Endothelial cell of umbilical vein (primary cell): ENCODE results near the gene EXT2. TPM values are rescaled to one million over a fixed set of nuclear protein-coding genes. Genes with fewer than 3 reads are reported as not detected.

Source experiments
- BruUV-seq: library from RNA; stranded (reverse); fragments of 400-500 nt; replicated peaks from 2 replicates; lab custom pipeline; 2021; lab: Mats Ljungman, UMichigan
- CTCF ChIA-PET: fragments of 300-600, 350-600 bp; sonication (Branson Sonifier 250); formaldehyde crosslinking; loops from one replicate; lab custom pipeline; 2021; ENCODE audit warnings: antibody characterized with exemption, inconsistent platforms; lab: Charles Lee
- POLR2A ChIA-PET: fragments of 300-600, 350-600 bp; sonication (Branson Sonifier 250); formaldehyde crosslinking; loops from one replicate; lab custom pipeline; 2021; ENCODE audit warnings: antibody characterized with exemption, inconsistent platforms; lab: Charles Lee
- DNase-seq: peaks from one replicate; pipeline ENCODE4 v3.0.0-alpha.2; 2011; ENCODE audit warnings: low read depth, low spot score
- FAIRE-seq: peaks from 2 replicates; lab custom pipeline; 2011; peaks lifted over from hg19 to GRCh38; lab: Jason Lieb, UNC
- H2AFZ ChIP-seq: 2 replicates; pipeline ENCODE4 v1.6.0; 2012; ENCODE audit warnings: low read depth, low read length, control low read depth, inconsistent platforms
- H3K27ac ChIP-seq: 2 replicates; pipeline ENCODE4 v1.5.1; 2011; ENCODE audit warnings: low read depth, mild to moderate bottlenecking, control low read depth, low read length, moderate library complexity; ENCODE audit not compliant: insufficient read depth
- H3K27me3 ChIP-seq, 2 experiments: 2 replicates each; pipeline versions ENCODE4 v1.6.0 to v1.6.1; 2011; ENCODE audit warnings: low read length in 2 of 2, mixed read lengths in 1 of 2; ENCODE audit not compliant: control insufficient read depth in 2 of 2, insufficient read depth in 2 of 2
- H3K36me3 ChIP-seq, 2 experiments: 2 replicates in 1 of 2; 3 replicates in 1 of 2; pipeline ENCODE4 v1.5.1; 2011; ENCODE audit warnings: low read length in 2 of 2, mild to moderate bottlenecking in 1 of 2, moderate library complexity in 1 of 2; ENCODE audit not compliant: control insufficient read depth in 2 of 2, insufficient read depth in 2 of 2; ENCODE audit errors: extremely low read depth in 1 of 2
- H3K4me1 ChIP-seq: 3 replicates; pipeline ENCODE4 v1.5.1; 2011; ENCODE audit warnings: mild to moderate bottlenecking, low read length; ENCODE audit not compliant: control insufficient read depth, insufficient read depth; ENCODE audit errors: extremely low read depth
- H3K4me2 ChIP-seq: 2 replicates; pipeline ENCODE4 v1.6.1; 2011; ENCODE audit warnings: low read length, control low read depth, mixed read lengths; ENCODE audit not compliant: insufficient read depth
- H3K4me3 ChIP-seq, 3 experiments: fragments of 200-600 bp in 1 of 3; sonication (generic), shearing (Covaris generic) in 1 of 3; replicated peaks in 1 of 3; 2 replicates each; pipeline ENCODE4 v1.5.1; 2011 to 2016; ENCODE audit warnings: control low read depth in 3 of 3, low read length in 3 of 3, mild to moderate bottlenecking in 2 of 3, inconsistent platforms in 1 of 3, low read depth in 1 of 3, moderate library complexity in 1 of 3; ENCODE audit not compliant: insufficient read depth in 1 of 3
- H3K79me2 ChIP-seq: 2 replicates; pipeline ENCODE4 v1.6.0; 2012; ENCODE audit warnings: low read length, inconsistent platforms; ENCODE audit not compliant: control insufficient read depth, insufficient read depth
- H3K9ac ChIP-seq: replicated peaks from 2 replicates; pipeline ENCODE3; 2011; ENCODE audit warnings: low read length, control low read depth; ENCODE audit not compliant: insufficient read depth; ENCODE audit errors: extremely low read depth
- H3K9me1 ChIP-seq: replicated peaks from 3 replicates; pipeline ENCODE4 v1.6.0; 2011; ENCODE audit warnings: mild to moderate bottlenecking, low read length; ENCODE audit not compliant: control insufficient read depth, insufficient read depth; ENCODE audit errors: extremely low read depth
- H3K9me3 ChIP-seq: replicated peaks from 2 replicates; pipeline ENCODE4 v1.5.1; 2012; ENCODE audit warnings: low read length, inconsistent platforms; ENCODE audit not compliant: control insufficient read depth, insufficient read depth
- H4K20me1 ChIP-seq: replicated peaks from 2 replicates; pipeline ENCODE3; 2011; ENCODE audit warnings: mild to moderate bottlenecking, low read length; ENCODE audit not compliant: control insufficient read depth, insufficient read depth; ENCODE audit errors: extremely low read depth
- EZH2 ChIP-seq: IDR thresholded peaks from 2 replicates; pipeline ENCODE4 v1.6.1; 2012; ENCODE audit warnings: borderline replicate concordance, low read depth, mild to moderate bottlenecking, moderate library complexity, low read length, inconsistent platforms; ENCODE audit not compliant: severe bottlenecking
- POLR2A ChIP-seq: IDR thresholded peaks from 2 replicates; pipeline ENCODE4 v1.6.1; 2012; ENCODE audit warnings: low read depth, mild to moderate bottlenecking, control low read depth, low read length
- POLR2AphosphoS5 ChIP-seq: IDR thresholded peaks from 2 replicates; pipeline ENCODE4 v1.6.1; 2012; ENCODE audit warnings: low read depth, mild to moderate bottlenecking, control low read depth, low read length, moderate library complexity; ENCODE audit not compliant: insufficient read depth
- dilution Hi-C: fragments of 300-500 bp; cut with MboI; formaldehyde crosslinking; loops from one replicate; pipeline ENCODE4 v1.15.0; 2019; ENCODE audit warnings: low sequenced_read_pairs; ENCODE audit not compliant: extremely low pct_ligation_motif_present
- intact Hi-C: fragments of 100-400 bp; cut with micrococcal nuclease; formaldehyde crosslinking; loops from one replicate; pipeline ENCODE4 v1.10.0; 2022
- polyA plus RNA-seq, 4 experiments: library from polyadenylated mRNA; depleted of rRNA in 3 of 4; stranded (reverse) in 3 of 4; unstranded in 1 of 4; fragments of >200 nt; gene quantifications; 2 replicates each; pipeline versions ENCODE4 v1.2.1 to v1.2.3, GENCODE V29; 2011 to 2012; ENCODE audit warnings: missing spikeins in 1 of 4
- total RNA-seq: library from RNA; stranded (reverse); gene quantifications from 2 replicates; pipeline ENCODE4 v1.2.3, GENCODE V29; 2021

The EXT2 gene
- total and polyA plus RNA-seq, 2 donors (not counting 3 experiments of a cell fraction or from before 2014, with no cell fraction given) = 50.9 to 60.3 TPM

DNA sequence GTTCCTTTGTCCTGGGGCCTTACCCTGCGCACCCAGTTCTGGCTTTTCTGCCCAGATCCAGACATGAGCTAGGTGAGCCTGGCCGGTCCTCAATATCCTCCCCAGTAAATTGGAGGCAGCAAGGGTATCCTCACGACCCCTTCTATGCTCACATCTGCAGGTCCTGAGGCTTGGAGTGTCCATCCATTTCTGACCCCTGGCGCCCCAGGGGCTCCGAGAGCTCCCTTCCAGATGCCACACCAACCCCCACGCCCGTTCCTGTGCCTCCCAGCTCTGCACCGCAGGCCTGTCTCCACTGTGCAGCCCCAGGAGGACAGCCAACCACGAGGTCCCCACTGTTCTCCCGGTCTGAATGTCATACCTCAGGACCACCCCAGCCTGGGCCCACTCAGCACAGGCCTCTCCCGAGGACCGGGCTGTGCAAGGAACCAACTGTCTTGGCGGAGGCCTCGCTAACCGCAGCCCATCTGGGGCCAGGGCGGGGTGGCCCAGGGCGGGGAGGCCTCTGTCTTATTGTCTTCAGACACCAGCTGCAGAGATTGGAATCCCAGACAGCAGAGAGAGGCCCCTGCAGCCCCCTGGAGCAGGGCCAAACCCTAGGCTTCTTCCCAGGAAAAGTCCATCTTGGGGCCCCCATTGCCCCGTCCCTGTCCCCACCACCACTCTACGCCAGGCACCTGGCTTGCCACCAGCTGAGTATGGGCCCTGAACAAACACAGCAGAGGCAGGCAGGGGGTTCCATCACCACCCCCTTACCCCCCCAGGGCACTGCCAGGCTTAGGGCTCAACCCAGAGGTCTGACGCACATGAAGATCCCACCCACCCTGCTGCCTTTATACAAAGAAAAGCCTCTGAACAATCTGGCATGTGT, 175.2 kb downstream of the EXT2 start:
- dilution Hi-C loops = no loop called here

DNA sequence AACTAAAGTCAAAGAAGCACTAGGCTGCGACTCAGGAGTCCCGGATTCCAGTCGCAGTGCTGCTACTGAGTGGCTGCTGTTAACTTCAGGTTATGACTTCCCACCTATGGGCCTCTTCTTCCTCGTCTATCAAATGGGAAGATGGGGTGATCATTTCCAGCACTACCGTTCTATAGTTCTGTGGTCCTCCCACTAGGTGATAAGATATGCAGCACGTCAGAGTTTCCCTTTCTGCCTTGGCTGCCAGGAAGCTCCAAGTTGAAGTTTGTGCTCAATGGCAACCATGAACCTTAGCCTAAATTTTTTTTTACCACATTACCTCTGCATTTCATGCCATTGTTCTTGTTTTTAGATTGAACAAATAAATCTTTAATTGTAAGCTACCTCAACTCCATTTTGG, 175.8 kb downstream of the EXT2 start:
- intact Hi-C loops = no loop called here
- Histone ChIP-seq H3K9me1 (no peaks in the 10 kb centered on the region), H3K4me2 (no peak overlapping the region), H3K79me2 (no peaks in the 10 kb centered on the region), H3K36me3 (no peaks in the 10 kb centered on the region), H3K9ac (no peak overlapping the region), H3K9me3 (no peaks in the 10 kb centered on the region), H3K4me1 (peaks cover 20% of the 10 kb centered on the region), H4K20me1 (no peaks in the 10 kb centered on the region), H3K27ac (no peak overlapping the region), H3K4me3 (no peak overlapping the region), H3K27me3 (no peaks in the 10 kb centered on the region), H2AFZ (no peak overlapping the region)
- no TSS peak for BruUV-seq
- ChIA-PET POLR2A (no interaction called here), CTCF (no interaction called here)
- FAIRE-seq (no peak), DNase-seq (no peak)
- TF ChIP-seq POLR2AphosphoS5 (no peak), EZH2 (no peak)
- dilution Hi-C loops = no loop called here

More for the DNA sequence above, 175.2 kb downstream of the EXT2 start:
- no peaks in the 10 kb centered on the region for H3K9me1 ChIP-seq
- CTCF ChIA-PET = interaction anchor here (1.0 to 2.9 kb wide), 4 partner anchors 9 to 50 kb away, joined by 3 to 20 read pairs (median 9); no protein-coding TSS in a partner anchor
- H3K9ac ChIP-seq = peak overlapping the region; percentile 55
- H3K36me3 ChIP-seq = no peaks in the 10 kb centered on the region
- no peaks in the 10 kb centered on the region for H3K79me2 ChIP-seq
- intact Hi-C loops = no loop called here
- H2AFZ ChIP-seq = peak overlapping the region; percentile 98
- TF ChIP-seq POLR2A (no peak), POLR2AphosphoS5 (no peak)
- no peak overlapping the region for H3K4me3 ChIP-seq
- no peaks in the 10 kb centered on the region for H3K9me3 ChIP-seq
- no peaks in the 10 kb centered on the region for H3K27me3 ChIP-seq
- peak overlapping the region; percentile 49 for H3K4me2 ChIP-seq
- H3K27ac ChIP-seq = peak overlapping the region; percentile 87
- no peaks in the 10 kb centered on the region for H4K20me1 ChIP-seq
- peaks cover 20% of the 10 kb centered on the region for H3K4me1 ChIP-seq
- no TSS peak for BruUV-seq
- no peak for FAIRE-seq
- POLR2A ChIA-PET = no interaction called here
- no peak for DNase-seq
